Large intestine (tissue), 3 donors: ENCODE data around the gene PCNX2. TPM values are rescaled to one million over a fixed set of nuclear protein-coding genes. Genes with fewer than 3 reads are reported as not detected.
"Not testable (repeated sequence)": the region's sequence is repeated elsewhere in the genome, so short reads cannot be mapped to it uniquely, and the experiment has no call there.

Experiments used
- DNase-seq, 2 donors: peaks; one replicate each; pipeline versions ENCODE4 v3.0.0 to v3.0.0-alpha.2; 2013
- H3K27ac ChIP-seq: one replicate; pipeline ENCODE4 v1.5.1; 2013; ENCODE audit warnings: low read length
- H3K27me3 ChIP-seq: 2 replicates; pipeline ENCODE4 v1.6.1; 2013; ENCODE audit warnings: low read length; ENCODE audit not compliant: control insufficient read depth, insufficient read depth
- H3K36me3 ChIP-seq: 2 replicates; pipeline ENCODE4 v1.6.1; 2013; ENCODE audit warnings: low read length; ENCODE audit not compliant: control insufficient read depth, insufficient read depth
- H3K4me1 ChIP-seq: one replicate; pipeline ENCODE4 v1.6.1; 2013; ENCODE audit warnings: low read length; ENCODE audit not compliant: control insufficient read depth, insufficient read depth
- H3K4me3 ChIP-seq: one replicate; pipeline ENCODE4 v1.5.1; 2013; ENCODE audit warnings: low read length
- H3K9me3 ChIP-seq: one replicate; pipeline ENCODE4 v1.6.1; 2013; ENCODE audit warnings: mild to moderate bottlenecking, low read depth, low read length, moderate library complexity; ENCODE audit not compliant: control insufficient read depth
- WGBS: methylation state at CpG from one replicate; pipeline ENCODE4 v1.1.5; 2013; ENCODE audit warnings: low lambda C conversion rate; ENCODE audit not compliant: insufficient coverage; 5-methylcytosine and 5-hydroxymethylcytosine counted together
- polyA plus RNA-seq: library from polyadenylated mRNA; unstranded; fragments of 120-200 nt; gene quantifications from one replicate; pipeline ENCODE4 v1.2.1, GENCODE V29; 2013

Gene PCNX2
- polyA plus RNA-seq, 1 donor, result 6.9 TPM

GRCh38 chr1:233088613-233089012 lies 206.9 kb downstream of the PCNX2 start:
- Histone ChIP-seq H3K4me1 (no peaks in the 10 kb centered on the region), H3K4me3 (no peak overlapping the region), H3K27me3 (no peaks in the 10 kb centered on the region), H3K36me3 (no peaks in the 10 kb centered on the region), H3K27ac (no peak overlapping the region), H3K9me3 (no peaks in the 10 kb centered on the region)
- WGBS, result no CpG with 5 or more reads among the region's 6 CpGs
- no peak for DNase-seq

DNA sequence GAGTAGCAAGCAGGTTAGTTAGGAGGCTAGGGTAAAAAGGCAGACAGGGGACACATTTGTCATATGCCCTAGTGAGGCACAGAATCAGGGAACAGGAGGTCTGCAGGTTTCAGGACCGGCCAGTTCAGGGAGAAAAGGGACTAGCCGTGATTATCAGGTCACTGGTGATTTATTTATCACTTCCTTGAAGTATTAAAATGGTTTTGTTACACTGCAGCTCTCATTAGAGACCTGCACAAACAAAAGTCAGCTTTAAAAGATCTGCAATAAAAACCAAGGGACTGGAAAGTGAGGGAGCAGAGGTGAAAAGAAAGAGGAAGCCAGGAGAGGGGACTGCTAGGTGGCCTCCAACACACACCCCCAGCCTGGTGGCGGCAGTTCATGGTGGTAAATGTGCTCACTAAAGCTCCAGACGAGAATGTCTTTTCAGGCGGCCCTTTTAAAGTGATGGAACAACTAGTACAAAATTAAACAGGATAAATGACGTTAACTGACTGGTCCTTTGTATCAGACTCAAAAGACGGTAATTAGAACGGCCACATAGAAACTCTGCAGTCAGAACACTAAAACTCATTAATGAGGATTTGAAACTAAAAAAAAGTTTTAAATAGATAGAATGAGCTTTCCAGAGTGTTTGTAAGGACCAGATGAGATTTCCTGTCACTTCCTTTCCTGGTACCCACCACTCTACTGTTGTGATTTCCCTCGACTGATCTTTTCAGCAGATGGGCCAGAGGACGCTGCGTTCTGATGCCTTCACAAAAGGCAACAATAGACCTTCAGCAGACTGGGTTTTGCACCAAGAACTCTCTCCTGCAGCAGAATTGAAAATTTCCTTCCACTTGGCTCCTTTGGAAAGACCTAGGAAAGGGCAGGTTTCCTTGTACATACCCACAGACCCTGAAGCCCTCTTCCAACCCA lies 208.3 kb downstream of the PCNX2 start:
- no peak overlapping the region for H3K4me3 ChIP-seq
- H3K9me3 ChIP-seq, result no peaks in the 10 kb centered on the region
- no peaks in the 10 kb centered on the region for H3K36me3 ChIP-seq
- WGBS, result 91% methylated on average over 6 of the region's 11 CpGs
- DNase-seq, result no peak
- H3K27me3 ChIP-seq, result no peaks in the 10 kb centered on the region
- no peaks in the 10 kb centered on the region for H3K4me1 ChIP-seq
- H3K27ac ChIP-seq, result no peak overlapping the region

- H3K4me1 ChIP-seq, result no peaks in the 10 kb centered on the region
- WGBS, result no CpG with 5 or more reads among the region's 3 CpGs
- H3K9me3 ChIP-seq, result no peaks in the 10 kb centered on the region
- H3K27ac ChIP-seq, result no peak overlapping the region
- H3K36me3 ChIP-seq, result no peaks in the 10 kb centered on the region
- no peak overlapping the region for H3K4me3 ChIP-seq
- no peak for DNase-seq
- no peaks in the 10 kb centered on the region for H3K27me3 ChIP-seq
Measured at GRCh38 chr1:233085566-233085965, 210.0 kb downstream of the PCNX2 start.

- Histone ChIP-seq H3K27ac (no peak overlapping the region), H3K4me3 (no peak overlapping the region), H3K9me3 (no peaks in the 10 kb centered on the region), H3K36me3 (no peaks in the 10 kb centered on the region), H3K27me3 (no peaks in the 10 kb centered on the region), H3K4me1 (no peaks in the 10 kb centered on the region)
- 100% methylated on average over 1 of the region's 12 CpGs for WGBS
- DNase-seq, result no peak
Measured at GRCh38 chr1:233082778-233083550, 212.6 kb downstream of the PCNX2 start.

DNA sequence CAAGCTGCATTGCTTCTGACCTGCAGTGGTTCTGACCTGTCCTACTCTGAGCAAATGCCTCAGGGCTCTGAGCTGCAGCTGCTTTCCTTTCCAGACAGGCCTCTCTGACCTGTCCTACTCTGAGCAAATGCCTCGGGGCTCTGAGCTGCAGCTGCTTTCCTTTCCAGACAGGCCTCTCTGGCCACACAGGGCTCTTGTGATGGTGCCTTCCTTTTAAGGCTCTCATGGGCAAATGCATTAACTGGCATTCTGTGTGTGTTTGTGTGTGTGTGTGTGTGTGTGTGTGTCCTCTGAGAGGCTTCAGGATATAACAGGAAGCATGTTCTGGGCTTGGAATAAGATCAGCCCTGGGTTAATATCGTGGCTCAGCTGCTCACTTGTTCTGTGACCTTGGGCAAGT lies 213.8 kb downstream of the PCNX2 start:
- H3K4me1 ChIP-seq, result no peaks in the 10 kb centered on the region

DNA sequence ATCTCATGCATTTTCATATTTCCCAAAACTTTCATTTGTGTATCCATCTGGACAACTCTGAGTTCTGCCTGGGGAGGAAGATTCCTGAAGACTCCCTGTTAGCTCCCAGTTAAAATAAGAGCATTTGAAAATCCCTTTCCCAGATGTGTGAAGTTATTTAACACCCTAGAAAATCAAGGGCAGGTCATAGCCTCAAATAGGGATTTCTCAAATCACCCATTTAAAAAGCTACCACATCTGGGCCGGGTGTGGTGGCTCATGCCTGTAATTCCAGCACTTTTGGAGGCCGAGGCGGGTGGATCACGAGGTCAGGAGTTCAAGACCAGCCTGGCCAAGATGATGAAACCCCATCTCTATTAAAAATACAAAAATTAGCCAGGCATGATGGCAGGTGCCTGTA lies 214.7 kb downstream of the PCNX2 start:
- H3K4me3 ChIP-seq, H3K9me3 ChIP-seq, H3K27ac ChIP-seq, H3K27me3 ChIP-seq, DNase-seq, H3K36me3 ChIP-seq, H3K4me1 ChIP-seq: not testable (repeated sequence)
- WGBS, result no CpG with 5 or more reads among the region's 4 CpGs

More for the DNA sequence above, 213.8 kb downstream of the PCNX2 start:
- no peak for DNase-seq
- Histone ChIP-seq H3K27ac (no peak overlapping the region), H3K4me3 (no peak overlapping the region), H3K27me3 (no peaks in the 10 kb centered on the region), H3K9me3 (no peaks in the 10 kb centered on the region), H3K36me3 (no peaks in the 10 kb centered on the region)
- no CpG with 5 or more reads among the region's 2 CpGs for WGBS

DNA sequence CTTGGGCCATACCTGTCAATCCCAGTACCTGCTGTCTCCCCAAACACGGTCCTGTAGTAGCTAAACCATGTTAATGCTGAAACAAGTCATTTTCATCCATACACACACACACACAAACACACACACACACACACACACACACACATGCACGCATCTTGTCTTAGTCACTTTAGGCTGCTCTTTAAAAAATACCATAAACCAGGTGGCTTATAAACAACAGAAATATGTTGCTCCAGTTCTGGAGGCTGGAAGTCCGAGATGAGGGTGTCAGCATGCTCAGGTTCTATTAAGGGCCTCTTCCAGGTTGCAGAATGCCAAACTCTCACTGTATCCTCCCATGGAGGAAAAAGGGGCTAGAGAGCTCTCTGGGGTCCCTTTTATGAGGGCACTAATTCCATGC lies 215.2 kb downstream of the PCNX2 start:
- no peaks in the 10 kb centered on the region for H3K27me3 ChIP-seq
- no peak for DNase-seq
- WGBS, result no CpG with 5 or more reads among the region's 3 CpGs
- no peak overlapping the region for H3K4me3 ChIP-seq
- H3K36me3 ChIP-seq, result no peaks in the 10 kb centered on the region
- no peaks in the 10 kb centered on the region for H3K4me1 ChIP-seq
- no peaks in the 10 kb centered on the region for H3K9me3 ChIP-seq
- no peak overlapping the region for H3K27ac ChIP-seq

- WGBS, result no CpG with 5 or more reads among the region's 4 CpGs
Measured at GRCh38 chr1:233079574-233079973, 216.0 kb downstream of the PCNX2 start.

DNA sequence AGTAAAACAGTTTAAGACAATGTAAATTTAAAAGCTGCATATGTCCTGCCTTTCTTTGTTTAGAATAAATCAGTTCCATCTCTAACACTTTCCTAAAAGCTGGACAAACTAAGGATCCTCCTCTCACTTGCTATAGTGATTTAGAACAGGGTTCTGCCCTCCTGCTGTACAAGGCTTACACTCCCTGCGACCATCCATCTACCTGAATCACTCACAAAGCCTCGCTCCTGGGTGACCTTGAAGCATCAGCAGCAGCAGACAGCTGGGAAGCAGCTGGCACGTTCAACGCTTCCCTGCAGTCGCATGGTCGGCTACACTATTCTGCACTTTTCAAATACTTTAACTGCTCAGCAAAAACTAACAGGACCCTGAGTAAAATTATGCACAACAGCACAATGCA lies 217.1 kb downstream of the PCNX2 start:
- no peak for DNase-seq
- WGBS, result no CpG with 5 or more reads among the region's 6 CpGs
- H3K9me3 ChIP-seq, result peaks cover 4% of the 10 kb centered on the region

More at GRCh38 chr1:233079574-233079973, 216.0 kb downstream of the PCNX2 start:
- Histone ChIP-seq H3K27me3 (no peaks in the 10 kb centered on the region), H3K4me1 (no peaks in the 10 kb centered on the region), H3K36me3 (no peaks in the 10 kb centered on the region), H3K9me3 (no peaks in the 10 kb centered on the region), H3K4me3 (no peak overlapping the region), H3K27ac (no peak overlapping the region)
- no peak for DNase-seq

DNA sequence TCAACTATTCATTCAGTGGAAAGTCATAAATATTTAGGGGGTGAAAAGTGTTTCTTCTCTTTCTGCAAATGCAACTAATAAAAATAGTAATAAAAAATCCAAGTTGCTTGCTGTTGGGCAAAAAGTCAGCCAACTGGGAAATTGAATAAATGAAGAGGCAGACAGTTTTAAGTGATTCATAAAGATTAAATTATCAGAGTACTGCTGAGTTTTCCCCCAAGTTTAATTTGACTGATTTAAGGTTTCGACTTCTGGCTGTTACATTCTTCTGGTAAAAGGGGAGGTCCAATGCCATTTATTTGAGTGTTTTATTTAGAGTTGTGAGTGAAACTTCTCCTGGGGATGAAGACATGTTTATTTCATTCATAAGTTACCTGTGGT lies 219.6 kb downstream of the PCNX2 start:
- no peak for DNase-seq
- 100% methylated on average over 1 of the region's 1 CpG for WGBS
- Histone ChIP-seq H3K36me3 (no peaks in the 10 kb centered on the region), H3K27ac (no peak overlapping the region), H3K9me3 (peaks cover 4% of the 10 kb centered on the region), H3K4me3 (no peak overlapping the region), H3K27me3 (no peaks in the 10 kb centered on the region), H3K4me1 (no peaks in the 10 kb centered on the region)

More for the DNA sequence above, 217.1 kb downstream of the PCNX2 start:
- Histone ChIP-seq H3K27me3 (no peaks in the 10 kb centered on the region), H3K27ac (no peak overlapping the region), H3K4me3 (no peak overlapping the region), H3K4me1 (no peaks in the 10 kb centered on the region), H3K36me3 (no peaks in the 10 kb centered on the region)
